Measurements from ENCODE around the gene CPNE6. TPM values are rescaled to one million over a fixed set of nuclear protein-coding genes. Genes with fewer than 3 reads are reported as not detected.

CPNE6 gene
- total and polyA plus RNA-seq, 2 of the 13 experiments (the other 11 are each of a cell fraction or from before 2014, with no cell fraction given): not detected

DNA sequence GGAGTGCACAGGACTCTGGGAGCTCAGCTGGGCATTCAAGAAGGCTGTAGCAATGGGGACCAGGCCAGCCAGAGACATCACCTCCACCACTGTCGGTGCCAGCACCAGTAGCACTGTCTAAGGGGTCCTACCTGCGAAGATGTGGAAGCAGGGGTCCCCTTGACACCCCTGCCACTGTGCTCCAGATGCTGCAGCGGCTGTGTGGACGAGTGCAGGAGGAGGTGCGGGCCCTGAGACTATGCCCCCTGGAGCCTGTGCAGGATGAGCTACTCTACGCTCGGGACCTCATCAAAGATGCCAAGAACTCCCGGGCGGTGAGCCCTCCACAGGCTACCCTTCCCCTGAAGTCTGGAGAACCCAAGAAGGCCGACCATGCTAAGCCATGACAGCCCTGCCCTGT lies 10.9 kb upstream of the CPNE6 start (continued):
- TF ChIP-seq, protein P1, sequence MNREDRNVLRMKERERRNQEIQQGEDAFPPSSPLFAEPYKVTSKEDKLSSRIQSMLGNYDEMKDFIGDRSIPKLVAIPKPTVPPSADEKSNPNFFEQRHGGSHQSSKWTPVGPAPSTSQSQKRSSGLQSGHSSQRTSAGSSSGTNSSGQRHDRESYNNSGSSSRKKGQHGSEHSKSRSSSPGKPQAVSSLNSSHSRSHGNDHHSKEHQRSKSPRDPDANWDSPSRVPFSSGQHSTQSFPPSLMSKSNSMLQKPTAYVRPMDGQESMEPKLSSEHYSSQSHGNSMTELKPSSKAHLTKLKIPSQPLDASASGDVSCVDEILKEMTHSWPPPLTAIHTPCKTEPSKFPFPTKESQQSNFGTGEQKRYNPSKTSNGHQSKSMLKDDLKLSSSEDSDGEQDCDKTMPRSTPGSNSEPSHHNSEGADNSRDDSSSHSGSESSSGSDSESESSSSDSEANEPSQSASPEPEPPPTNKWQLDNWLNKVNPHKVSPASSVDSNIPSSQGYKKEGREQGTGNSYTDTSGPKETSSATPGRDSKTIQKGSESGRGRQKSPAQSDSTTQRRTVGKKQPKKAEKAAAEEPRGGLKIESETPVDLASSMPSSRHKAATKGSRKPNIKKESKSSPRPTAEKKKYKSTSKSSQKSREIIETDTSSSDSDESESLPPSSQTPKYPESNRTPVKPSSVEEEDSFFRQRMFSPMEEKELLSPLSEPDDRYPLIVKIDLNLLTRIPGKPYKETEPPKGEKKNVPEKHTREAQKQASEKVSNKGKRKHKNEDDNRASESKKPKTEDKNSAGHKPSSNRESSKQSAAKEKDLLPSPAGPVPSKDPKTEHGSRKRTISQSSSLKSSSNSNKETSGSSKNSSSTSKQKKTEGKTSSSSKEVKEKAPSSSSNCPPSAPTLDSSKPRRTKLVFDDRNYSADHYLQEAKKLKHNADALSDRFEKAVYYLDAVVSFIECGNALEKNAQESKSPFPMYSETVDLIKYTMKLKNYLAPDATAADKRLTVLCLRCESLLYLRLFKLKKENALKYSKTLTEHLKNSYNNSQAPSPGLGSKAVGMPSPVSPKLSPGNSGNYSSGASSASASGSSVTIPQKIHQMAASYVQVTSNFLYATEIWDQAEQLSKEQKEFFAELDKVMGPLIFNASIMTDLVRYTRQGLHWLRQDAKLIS (CRISPR knock-in tag; IDR thresholded peaks at IDR 0.05): no peak
- TF ChIP-seq SP140L (CRISPR knock-in tag; IDR thresholded peaks at IDR 0.05; ENCODE audit: borderline replicate concordance) (no peak), ZNF225 (CRISPR knock-in tag; IDR thresholded peaks at IDR 0.05) (0 out of 2 replicates have a peak, but pooled peaks have one; percentile 11), DPF2 (CRISPR knock-in tag; IDR thresholded peaks at IDR 0.05; ENCODE audit: borderline replicate concordance, low read depth) (no peak), DR1 (CRISPR knock-in tag; IDR thresholded peaks at IDR 0.05) (no peak), HNF4A (CRISPR knock-in tag; IDR thresholded peaks at IDR 0.05) (no peak), MED8 (CRISPR knock-in tag; IDR thresholded peaks at IDR 0.05; ENCODE audit: insufficient replicate concordance) (no peak)

Measured in HepG2 (cell line).